D721Med (cell line): Measurements from ENCODE around the gene TNFAIP8L2.

Experiments
- DNase-seq: peaks from one replicate; pipeline ENCODE4 v3.0.0; 2011; ENCODE audit warnings: low spot score; ENCODE audit not compliant: insufficient read length
- FAIRE-seq: peaks from 2 replicates; lab custom pipeline; 2011; peaks lifted over from hg19 to GRCh38; lab: Jason Lieb, UNC
- TF ChIP-seq, protein P1 (sequence below): IDR thresholded peaks from 2 replicates; pipeline ENCODE4 v1.5.1; 2012; ENCODE audit warnings: mild to moderate bottlenecking, control low read depth; ENCODE audit not compliant: insufficient read depth; ENCODE audit errors: missing control alignments

TNFAIP8L2 gene

DNA sequence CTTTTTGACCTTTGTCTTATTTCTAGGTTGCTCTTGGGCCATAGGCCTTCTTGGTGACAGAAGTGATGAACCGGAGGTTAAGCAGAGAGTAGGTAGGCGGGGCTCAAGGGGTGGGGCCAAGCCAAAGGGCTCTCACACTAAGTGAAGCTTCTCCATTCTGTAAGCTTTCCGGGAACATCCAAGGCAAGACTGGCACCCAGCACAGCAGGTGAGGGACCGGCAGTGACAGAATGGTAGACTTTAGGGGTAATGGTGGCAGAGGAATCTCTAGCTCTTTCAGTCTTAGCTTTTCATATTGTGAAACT is at the start of gene TNFAIP8L2:
TSS of gene TNFAIP8L2 (plus strand) at position 135 of the 305 bp plus-strand sequence. CDS start 2,049 bp downstream, outside the sequence.
- no peak for DNase-seq
- FAIRE-seq, result no peak
- TF ChIP-seq, protein P1, sequence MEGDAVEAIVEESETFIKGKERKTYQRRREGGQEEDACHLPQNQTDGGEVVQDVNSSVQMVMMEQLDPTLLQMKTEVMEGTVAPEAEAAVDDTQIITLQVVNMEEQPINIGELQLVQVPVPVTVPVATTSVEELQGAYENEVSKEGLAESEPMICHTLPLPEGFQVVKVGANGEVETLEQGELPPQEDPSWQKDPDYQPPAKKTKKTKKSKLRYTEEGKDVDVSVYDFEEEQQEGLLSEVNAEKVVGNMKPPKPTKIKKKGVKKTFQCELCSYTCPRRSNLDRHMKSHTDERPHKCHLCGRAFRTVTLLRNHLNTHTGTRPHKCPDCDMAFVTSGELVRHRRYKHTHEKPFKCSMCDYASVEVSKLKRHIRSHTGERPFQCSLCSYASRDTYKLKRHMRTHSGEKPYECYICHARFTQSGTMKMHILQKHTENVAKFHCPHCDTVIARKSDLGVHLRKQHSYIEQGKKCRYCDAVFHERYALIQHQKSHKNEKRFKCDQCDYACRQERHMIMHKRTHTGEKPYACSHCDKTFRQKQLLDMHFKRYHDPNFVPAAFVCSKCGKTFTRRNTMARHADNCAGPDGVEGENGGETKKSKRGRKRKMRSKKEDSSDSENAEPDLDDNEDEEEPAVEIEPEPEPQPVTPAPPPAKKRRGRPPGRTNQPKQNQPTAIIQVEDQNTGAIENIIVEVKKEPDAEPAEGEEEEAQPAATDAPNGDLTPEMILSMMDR, result no peak

DNA sequence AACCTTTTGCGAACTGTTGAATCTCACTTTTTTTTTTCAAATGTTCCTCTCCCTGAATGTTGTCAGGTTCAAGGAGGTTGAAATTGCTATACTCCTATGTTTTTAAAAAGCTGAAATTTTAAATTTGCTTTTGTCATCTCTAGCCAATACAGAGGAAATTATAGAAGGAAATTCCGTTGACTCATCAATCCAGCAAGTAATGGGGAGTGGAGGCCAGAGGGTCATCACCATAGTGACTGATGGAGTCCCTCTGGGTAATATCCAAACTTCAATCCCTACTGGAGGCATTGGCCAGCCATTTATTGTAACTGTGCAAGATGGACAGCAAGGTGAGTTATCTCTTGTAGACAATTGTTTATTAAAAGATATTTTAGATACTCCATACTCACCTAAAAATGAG is 49.6 kb upstream of the TNFAIP8L2 start:
- no peak for FAIRE-seq
- DNase-seq, result no peak

DNA sequence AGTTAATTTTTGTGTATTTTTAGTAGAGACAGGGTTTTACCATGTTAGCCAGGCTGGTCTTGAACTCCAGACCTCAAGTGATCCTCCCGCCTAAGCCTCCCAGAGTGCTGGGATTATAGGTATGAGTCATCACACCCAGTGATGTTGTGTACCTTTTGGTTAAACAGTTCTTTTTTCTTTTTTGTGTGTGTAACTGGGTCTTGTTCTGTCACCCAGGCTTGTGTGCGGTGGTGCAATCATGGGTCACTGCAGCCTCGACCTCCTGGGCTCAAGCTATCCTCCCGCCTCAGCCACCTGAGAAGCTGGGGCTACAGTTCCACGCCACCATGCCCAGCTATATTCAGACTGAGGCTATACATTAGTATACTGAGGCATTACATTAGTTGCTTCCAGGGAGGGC is 48.1 kb upstream of the TNFAIP8L2 start:
- DNase-seq (no peak), FAIRE-seq (no peak)
- TF ChIP-seq, protein P1, result no peak

More for the DNA sequence above, 49.6 kb upstream of the TNFAIP8L2 start:
- TF ChIP-seq, protein P1, result no peak

DNA sequence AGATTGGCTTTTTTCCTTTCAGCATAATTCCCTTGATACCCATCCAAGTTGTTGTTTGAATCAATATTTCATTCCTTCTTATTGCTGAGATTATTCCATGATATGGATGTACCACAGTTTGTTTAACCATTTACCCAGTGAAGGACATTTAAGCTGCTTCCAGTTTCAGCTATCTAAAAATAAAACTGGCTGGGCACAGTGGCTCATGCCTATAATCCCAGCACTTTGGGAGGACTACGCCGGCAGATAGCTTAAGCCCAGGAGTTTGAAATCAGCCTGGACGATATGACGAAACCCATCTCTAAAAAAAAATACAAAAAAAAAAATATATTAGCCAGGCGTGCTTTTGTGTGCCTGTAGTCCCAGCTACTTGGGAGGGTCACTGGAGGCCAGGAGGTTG is 42.6 kb upstream of the TNFAIP8L2 start:
- DNase-seq (no peak), FAIRE-seq (no peak)
- TF ChIP-seq, protein P1, result no peak

DNA sequence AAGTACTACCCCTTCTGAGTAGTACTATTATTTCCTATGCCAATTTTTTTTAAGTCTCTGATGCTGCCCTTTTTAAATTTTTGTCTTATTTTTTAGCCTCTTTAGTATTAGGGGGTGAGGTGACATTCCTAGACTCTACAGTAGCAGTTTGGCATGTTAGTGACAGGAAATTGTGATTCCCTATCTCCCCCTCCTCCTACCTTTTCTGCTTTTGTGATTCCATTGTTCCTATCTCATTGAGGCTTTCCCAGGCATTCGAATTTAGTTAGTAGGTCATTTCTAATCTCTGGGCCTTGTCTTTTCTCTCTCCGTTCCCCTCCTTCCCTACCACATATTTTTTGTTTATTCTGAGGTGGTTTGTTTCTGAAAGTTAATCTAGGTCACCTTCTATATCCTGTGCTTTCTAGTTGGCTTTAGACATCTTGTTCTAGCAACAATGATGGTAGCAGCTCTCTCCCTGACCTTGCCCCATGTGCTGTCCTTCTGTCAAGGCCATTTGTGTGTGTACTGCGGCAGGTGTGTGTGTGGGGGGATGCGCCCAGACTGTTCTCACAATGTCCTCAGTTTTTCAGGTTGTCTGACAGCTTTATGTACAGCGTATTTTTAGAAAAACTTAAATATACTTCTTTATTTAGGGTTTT is 31.6 kb upstream of the TNFAIP8L2 start:
- no peak for DNase-seq
- FAIRE-seq, result no peak
- TF ChIP-seq, protein P1, result no peak

DNA sequence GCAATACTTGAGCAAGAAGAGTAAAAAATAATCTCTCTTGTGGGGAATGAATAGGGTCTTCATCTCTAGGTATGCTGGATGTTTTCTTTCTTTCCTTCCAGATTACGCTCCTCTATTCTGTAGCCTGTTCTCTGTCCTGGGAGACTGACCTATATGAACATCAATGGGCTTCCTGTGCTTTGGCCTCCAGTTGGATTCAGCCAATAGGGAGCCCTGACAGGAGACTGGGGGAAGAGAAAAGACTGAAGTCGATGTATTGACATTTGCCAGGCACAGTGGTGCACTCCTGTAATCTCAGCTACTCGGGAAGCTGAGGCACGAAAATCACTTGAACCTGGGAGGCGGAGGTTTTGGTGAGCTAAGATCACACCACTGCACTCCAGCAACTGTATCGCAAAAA is 27.6 kb upstream of the TNFAIP8L2 start:
- DNase-seq, result no peak
- TF ChIP-seq, protein P1, result no peak
- no peak for FAIRE-seq

DNA sequence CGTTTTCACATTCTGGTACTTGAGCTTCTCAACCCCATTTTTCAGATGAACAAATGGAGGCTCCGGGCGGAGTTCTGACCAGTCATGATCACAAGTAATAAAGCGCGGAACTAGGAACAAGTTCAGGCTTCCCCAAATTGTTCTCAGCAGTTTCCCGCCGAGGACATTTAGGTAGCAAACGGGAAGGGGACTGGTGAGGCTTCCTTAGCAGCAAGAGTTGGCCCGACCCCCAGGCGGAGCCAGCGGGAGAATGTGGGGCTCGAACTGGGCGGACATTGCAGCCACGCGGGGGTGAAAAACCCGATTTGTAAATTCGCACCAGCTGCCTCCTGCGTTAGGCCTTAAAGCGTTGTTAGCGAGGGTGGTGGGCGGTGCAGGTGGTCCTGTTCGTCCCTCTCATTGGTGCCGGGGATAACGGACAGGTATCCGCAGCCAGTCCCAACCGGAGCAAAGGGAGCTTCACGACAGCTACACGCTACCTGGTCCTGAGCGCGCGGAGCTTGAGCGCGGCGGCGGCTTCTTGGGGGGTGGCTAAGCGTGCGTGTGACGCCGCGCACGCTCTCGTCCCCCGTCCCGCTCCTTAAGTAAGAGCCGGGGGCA is 25.4 kb upstream of the TNFAIP8L2 start:
- FAIRE-seq, result no peak
- TF ChIP-seq, protein P1, result no peak
- DNase-seq, result no peak
